HepG2 (cell line): ENCODE data around the gene ATP6V0A1. TPM values are rescaled to one million over a fixed set of nuclear protein-coding genes. Genes with fewer than 3 reads are reported as not detected.

ENCODE experiments used
- BORCS8-MEF2B ChIP-seq: sonication (generic); formaldehyde crosslinking; IDR thresholded peaks from 2 replicates; pipeline ENCODE4 v1.8.0; 2022; ENCODE audit warnings: mild to moderate bottlenecking, missing genetic modification reagents
- CAMTA2 ChIP-seq: sonication (generic); formaldehyde crosslinking; IDR thresholded peaks from 2 replicates; pipeline ENCODE4 v1.4.0; 2020; ENCODE audit warnings: mild to moderate bottlenecking, missing genetic modification reagents, borderline replicate concordance
- IRF2 ChIP-seq: IDR thresholded peaks from 2 replicates; pipeline ENCODE4 v1.6.1; 2018; ENCODE audit warnings: missing genetic modification reagents, missing compliant biosample characterization
- NR2F2 ChIP-seq: IDR thresholded peaks from 2 replicates; pipeline ENCODE4 v1.6.1; 2012; ENCODE audit warnings: low read depth, inconsistent platforms, borderline replicate concordance
- PHF21A ChIP-seq: sonication (generic); formaldehyde crosslinking; IDR thresholded peaks from 2 replicates; pipeline ENCODE4 v1.5.0; 2020; ENCODE audit warnings: mild to moderate bottlenecking, missing genetic modification reagents
- RBM39 ChIP-seq: fragments of 200-400 bp; formaldehyde crosslinking; IDR thresholded peaks from one replicate; pipeline ENCODE4 v1.6.1; 2018; ENCODE audit warnings: antibody characterized with exemption, mild to moderate bottlenecking, low read depth, low read length; ENCODE audit not compliant: poor library complexity, severe bottlenecking
- SRSF9 ChIP-seq: fragments of 200-400 bp; formaldehyde crosslinking; IDR thresholded peaks from 2 replicates; pipeline ENCODE4 v1.6.1; 2018; ENCODE audit warnings: borderline replicate concordance, mild to moderate bottlenecking, low read depth, low read length; ENCODE audit not compliant: insufficient read depth, poor library complexity, severe bottlenecking
- ZEB1 ChIP-seq: IDR thresholded peaks from 2 replicates; pipeline ENCODE4 v1.6.1; 2012; ENCODE audit warnings: mild to moderate bottlenecking, low read depth, inconsistent platforms; ENCODE audit not compliant: insufficient replicate concordance
- ZFX ChIP-seq: sonication (generic); formaldehyde crosslinking; IDR thresholded peaks from 2 replicates; pipeline ENCODE4 v1.4.0; 2020; ENCODE audit warnings: mild to moderate bottlenecking, low read depth, missing genetic modification reagents, moderate library complexity
- ZFY ChIP-seq: sonication (generic); formaldehyde crosslinking; IDR thresholded peaks from 2 replicates; pipeline ENCODE4 v1.4.0; 2020; ENCODE audit warnings: missing genetic modification reagents
- ZNF749 ChIP-seq: sonication (generic); formaldehyde crosslinking; IDR thresholded peaks from 2 replicates; pipeline ENCODE4 v1.8.0; 2022; ENCODE audit warnings: mild to moderate bottlenecking, missing genetic modification reagents, moderate library complexity, borderline replicate concordance
- ZNF883 ChIP-seq: sonication (generic); formaldehyde crosslinking; IDR thresholded peaks from 2 replicates; pipeline ENCODE4 v1.5.1; 2020; ENCODE audit warnings: mild to moderate bottlenecking, missing genetic modification reagents; ENCODE audit errors: not compliant biosample characterization
- polyA plus RNA-seq, 8 experiments: library from polyadenylated mRNA; depleted of rRNA in 3 of 8; stranded (reverse) in 7 of 8; unstranded in 1 of 8; fragments of >200 nt; fragmentation: Illumina TruSeq in 4 of 8; extraction: Trizol in 4 of 8; gene quantifications; 2 replicates each; pipeline versions ENCODE4 v1.2.1 to v1.2.3, GENCODE V29; 2011 to 2016; ENCODE audit warnings: low read depth in 4 of 8, missing spikeins in 1 of 8, mixed read lengths in 1 of 8; ENCODE audit not compliant: insufficient read depth in 1 of 8
- total RNA-seq, 5 experiments: library from RNA; depleted of rRNA; stranded (reverse); fragments of >200 nt; fragmentation: Illumina TruSeq; extraction: Trizol; gene quantifications; 2 replicates each; pipeline ENCODE4 v1.2.3, GENCODE V29; 2016; ENCODE audit warnings: low read depth in 1 of 5
- TF ChIP-seq, protein P1 (sequence below): sonication (generic); formaldehyde crosslinking; IDR thresholded peaks from 2 replicates; pipeline ENCODE4 v1.4.0; 2020; ENCODE audit warnings: missing genetic modification reagents
- TF ChIP-seq, protein P2 (sequence below): sonication (generic); formaldehyde crosslinking; IDR thresholded peaks from 2 replicates; pipeline ENCODE4 v1.4.0; 2020; ENCODE audit warnings: missing genetic modification reagents, borderline replicate concordance
- TF ChIP-seq, protein P3 (sequence below): sonication (generic); formaldehyde crosslinking; IDR thresholded peaks from 2 replicates; pipeline ENCODE4 v1.8.1; 2023; ENCODE audit warnings: mild to moderate bottlenecking, missing genetic modification reagents
- TF ChIP-seq, protein P4 (sequence below): sonication (generic); formaldehyde crosslinking; IDR thresholded peaks from 2 replicates; pipeline ENCODE4 v1.4.0; 2020; ENCODE audit warnings: missing genetic modification reagents
- TF ChIP-seq, protein P5 (sequence below): IDR thresholded peaks from 2 replicates; pipeline ENCODE4 v1.6.1; 2016; ENCODE audit warnings: missing biosample characterization, missing genetic modification reagents, low read depth

The ATP6V0A1 gene
- total and polyA plus RNA-seq, 2 of the 13 experiments (the other 11 are each of a cell fraction or from before 2014, with no cell fraction given): 27.9 to 54.1 TPM

DNA sequence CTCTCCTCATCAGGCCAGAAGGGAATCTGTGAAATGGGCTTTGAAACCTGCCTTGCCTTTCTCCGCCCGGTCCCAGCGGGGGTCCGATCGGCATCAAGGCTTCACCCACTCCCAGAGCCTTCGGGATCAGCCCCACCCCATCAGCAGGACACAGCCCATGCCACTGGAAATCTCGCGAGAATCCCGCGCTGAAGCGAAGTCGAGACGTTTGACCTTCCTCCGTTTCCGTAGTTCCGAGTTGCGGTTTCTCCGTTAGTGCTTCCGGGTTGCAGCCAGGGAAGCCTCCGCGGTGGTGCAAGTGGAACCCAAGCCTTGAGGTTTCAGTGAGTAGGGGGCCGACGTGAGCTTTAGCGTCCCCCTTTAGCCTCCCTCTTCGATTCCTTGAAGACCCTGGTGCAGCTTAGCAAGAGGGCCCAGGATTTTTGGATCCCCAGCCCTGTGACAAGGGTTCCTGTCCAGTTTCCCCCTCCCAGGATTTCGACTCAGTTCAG is 103.3 kb downstream of the ATP6V0A1 start, which contains the start of gene COASY (continued):
- TF ChIP-seq, protein P1, sequence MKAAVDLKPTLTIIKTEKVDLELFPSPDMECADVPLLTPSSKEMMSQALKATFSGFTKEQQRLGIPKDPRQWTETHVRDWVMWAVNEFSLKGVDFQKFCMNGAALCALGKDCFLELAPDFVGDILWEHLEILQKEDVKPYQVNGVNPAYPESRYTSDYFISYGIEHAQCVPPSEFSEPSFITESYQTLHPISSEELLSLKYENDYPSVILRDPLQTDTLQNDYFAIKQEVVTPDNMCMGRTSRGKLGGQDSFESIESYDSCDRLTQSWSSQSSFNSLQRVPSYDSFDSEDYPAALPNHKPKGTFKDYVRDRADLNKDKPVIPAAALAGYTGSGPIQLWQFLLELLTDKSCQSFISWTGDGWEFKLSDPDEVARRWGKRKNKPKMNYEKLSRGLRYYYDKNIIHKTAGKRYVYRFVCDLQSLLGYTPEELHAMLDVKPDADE (CRISPR knock-in tag): 0 out of 2 replicates have a peak, but pooled peaks have one; percentile 39
- TF ChIP-seq SRSF9 (no peak), PHF21A (CRISPR knock-in tag) (peak; percentile 85; the same call in 1 of the 2 replicates), IRF2 (peak; percentile 96), BORCS8-MEF2B (peak; percentile 60; the same call in 1 of the 2 replicates), ZNF749 (no peak; the same call in none of the 2 replicates), ZNF883 (CRISPR knock-in tag) (peak; percentile 18), ZFX (CRISPR knock-in tag) (peak; percentile 91), NR2F2 (peak; percentile 12; the same call in 1 of the 2 replicates), ZFY (CRISPR knock-in tag) (no peak; the same call in 1 of the 2 replicates), ZEB1 (no peak), RBM39 (no peak), CAMTA2 (CRISPR knock-in tag) (no peak)
- TF ChIP-seq, protein P2, sequence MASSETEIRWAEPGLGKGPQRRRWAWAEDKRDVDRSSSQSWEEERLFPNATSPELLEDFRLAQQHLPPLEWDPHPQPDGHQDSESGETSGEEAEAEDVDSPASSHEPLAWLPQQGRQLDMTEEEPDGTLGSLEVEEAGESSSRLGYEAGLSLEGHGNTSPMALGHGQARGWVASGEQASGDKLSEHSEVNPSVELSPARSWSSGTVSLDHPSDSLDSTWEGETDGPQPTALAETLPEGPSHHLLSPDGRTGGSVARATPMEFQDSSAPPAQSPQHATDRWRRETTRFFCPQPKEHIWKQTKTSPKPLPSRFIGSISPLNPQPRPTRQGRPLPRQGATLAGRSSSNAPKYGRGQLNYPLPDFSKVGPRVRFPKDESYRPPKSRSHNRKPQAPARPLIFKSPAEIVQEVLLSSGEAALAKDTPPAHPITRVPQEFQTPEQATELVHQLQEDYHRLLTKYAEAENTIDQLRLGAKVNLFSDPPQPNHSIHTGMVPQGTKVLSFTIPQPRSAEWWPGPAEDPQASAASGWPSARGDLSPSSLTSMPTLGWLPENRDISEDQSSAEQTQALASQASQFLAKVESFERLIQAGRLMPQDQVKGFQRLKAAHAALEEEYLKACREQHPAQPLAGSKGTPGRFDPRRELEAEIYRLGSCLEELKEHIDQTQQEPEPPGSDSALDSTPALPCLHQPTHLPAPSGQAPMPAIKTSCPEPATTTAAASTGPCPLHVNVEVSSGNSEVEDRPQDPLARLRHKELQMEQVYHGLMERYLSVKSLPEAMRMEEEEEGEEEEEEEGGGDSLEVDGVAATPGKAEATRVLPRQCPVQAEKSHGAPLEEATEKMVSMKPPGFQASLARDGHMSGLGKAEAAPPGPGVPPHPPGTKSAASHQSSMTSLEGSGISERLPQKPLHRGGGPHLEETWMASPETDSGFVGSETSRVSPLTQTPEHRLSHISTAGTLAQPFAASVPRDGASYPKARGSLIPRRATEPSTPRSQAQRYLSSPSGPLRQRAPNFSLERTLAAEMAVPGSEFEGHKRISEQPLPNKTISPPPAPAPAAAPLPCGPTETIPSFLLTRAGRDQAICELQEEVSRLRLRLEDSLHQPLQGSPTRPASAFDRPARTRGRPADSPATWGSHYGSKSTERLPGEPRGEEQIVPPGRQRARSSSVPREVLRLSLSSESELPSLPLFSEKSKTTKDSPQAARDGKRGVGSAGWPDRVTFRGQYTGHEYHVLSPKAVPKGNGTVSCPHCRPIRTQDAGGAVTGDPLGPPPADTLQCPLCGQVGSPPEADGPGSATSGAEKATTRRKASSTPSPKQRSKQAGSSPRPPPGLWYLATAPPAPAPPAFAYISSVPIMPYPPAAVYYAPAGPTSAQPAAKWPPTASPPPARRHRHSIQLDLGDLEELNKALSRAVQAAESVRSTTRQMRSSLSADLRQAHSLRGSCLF (CRISPR knock-in tag): peak; percentile 39; the same call in 1 of the 2 replicates
- TF ChIP-seq, protein P3, sequence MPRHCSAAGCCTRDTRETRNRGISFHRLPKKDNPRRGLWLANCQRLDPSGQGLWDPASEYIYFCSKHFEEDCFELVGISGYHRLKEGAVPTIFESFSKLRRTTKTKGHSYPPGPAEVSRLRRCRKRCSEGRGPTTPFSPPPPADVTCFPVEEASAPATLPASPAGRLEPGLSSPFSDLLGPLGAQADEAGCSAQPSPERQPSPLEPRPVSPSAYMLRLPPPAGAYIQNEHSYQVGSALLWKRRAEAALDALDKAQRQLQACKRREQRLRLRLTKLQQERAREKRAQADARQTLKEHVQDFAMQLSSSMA: 0 out of 2 replicates have a peak, but pooled peaks have one; percentile 70
- TF ChIP-seq, protein P4, sequence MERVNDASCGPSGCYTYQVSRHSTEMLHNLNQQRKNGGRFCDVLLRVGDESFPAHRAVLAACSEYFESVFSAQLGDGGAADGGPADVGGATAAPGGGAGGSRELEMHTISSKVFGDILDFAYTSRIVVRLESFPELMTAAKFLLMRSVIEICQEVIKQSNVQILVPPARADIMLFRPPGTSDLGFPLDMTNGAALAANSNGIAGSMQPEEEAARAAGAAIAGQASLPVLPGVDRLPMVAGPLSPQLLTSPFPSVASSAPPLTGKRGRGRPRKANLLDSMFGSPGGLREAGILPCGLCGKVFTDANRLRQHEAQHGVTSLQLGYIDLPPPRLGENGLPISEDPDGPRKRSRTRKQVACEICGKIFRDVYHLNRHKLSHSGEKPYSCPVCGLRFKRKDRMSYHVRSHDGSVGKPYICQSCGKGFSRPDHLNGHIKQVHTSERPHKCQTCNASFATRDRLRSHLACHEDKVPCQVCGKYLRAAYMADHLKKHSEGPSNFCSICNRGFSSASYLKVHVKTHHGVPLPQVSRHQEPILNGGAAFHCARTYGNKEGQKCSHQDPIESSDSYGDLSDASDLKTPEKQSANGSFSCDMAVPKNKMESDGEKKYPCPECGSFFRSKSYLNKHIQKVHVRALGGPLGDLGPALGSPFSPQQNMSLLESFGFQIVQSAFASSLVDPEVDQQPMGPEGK (CRISPR knock-in tag): peak; percentile 80
- TF ChIP-seq, protein P5, sequence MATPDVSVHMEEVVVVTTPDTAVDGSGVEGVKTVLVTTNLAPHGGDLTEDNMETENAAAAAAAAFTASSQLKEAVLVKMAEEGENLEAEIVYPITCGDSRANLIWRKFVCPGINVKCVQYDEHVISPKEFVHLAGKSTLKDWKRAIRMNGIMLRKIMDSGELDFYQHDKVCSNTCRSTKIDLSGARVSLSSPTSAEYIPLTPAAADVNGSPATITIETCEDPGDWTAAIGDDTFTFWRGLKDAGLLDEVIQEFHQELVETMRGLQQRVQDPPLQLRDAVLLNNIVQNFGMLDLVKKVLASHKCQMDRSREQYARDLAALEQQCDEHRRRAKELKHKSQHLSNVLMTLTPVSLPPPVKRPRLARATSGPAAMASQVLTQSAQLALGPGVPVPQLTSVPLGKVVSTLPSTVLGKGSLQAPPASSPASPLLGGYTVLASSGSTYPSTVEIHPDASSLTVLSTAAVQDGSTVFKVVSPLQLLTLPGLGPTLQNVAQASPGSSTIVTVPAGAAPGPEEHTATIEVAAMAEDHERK (CRISPR knock-in tag): peak; percentile 65
